Heart right ventricle (tissue), 12 donors: ENCODE data around the gene NFE2L1. TPM values are rescaled to one million over a fixed set of nuclear protein-coding genes. Genes with fewer than 3 reads are reported as not detected.

Experiments used
- microRNA-seq, 2 donors: library from miRNA; unstranded; fragments of <30 nt; microRNA quantifications; one replicate each; pipeline ENCODE4 v1.2.0, GENCODE V29; 2021
- polyA plus RNA-seq, 2 donors: library from polyadenylated mRNA; stranded (reverse); fragments of 200-250 nt; gene quantifications; one replicate each; pipeline ENCODE4 v1.2.3, GENCODE V29; 2013
- total RNA-seq, 10 donors: library from RNA; stranded (reverse); fragmentation: NEBNext Ultra II Directional in 3 of 10; extraction: Animal tissue kit (Norgen Biotek cat#: 25700) in 3 of 10; gene quantifications; one replicate each; pipeline versions ENCODE4 v1.2.1 to v1.2.4, GENCODE V29; 2021 to 2023
- donor health status: ischemic (EF 13 %, LVEDD 7.1; RV severe dilation, severe dysfunction).
- donor health status: healthy with polysubstance abuse.
- donor health status: DM: no; HTN: yes; CAD: no.
- donor health status: DM: no; HTN: no; CAD: no.
- donor health status: ischemic (EF 25% LVEDD 6.9; RV normal size, moderate dysfunction).
- donor health status: ischemic (EF 25% LVEDD 5.7; RV mildly dilated, moderate dysfunction).
- donor health status: healthy.
- donor health status: nonischemic (EF 11% LVEDD 7.7; RV severe dilation, severe dysfunction).
- donor health status: DM: yes; HTN: yes; CAD: no.
- donor health status: PGD.
- donor health status: ischemic (EF 29% LVEDD 5.4; RV normal size, mild dysfunction).
- donor health status: nonischemic (EF 23%, LVEDD 6.1; RV moderate dilation, normal function).

Gene NFE2L1
- total and polyA plus RNA-seq, 12 donors: 108 to 1,033 (median 669) TPM

Small RNA genes within 50 kb of the gene (microRNA-seq; reads per million reads assigned to microRNA genes)
- gene MIR152: 1,903 to 2,077 reads per million in 2 donors

Other genes with a start within 250 kb of the NFE2L1 start
- gene OSBPL7, start 226.6 kb upstream of the NFE2L1 start, total RNA-seq: 1 to 10 TPM; 2.8 to 8.7 (median 5.1) TPM
- gene OSBPL7, start 226.6 kb upstream of the NFE2L1 start, polyA plus RNA-seq: 1 to 10 TPM; 3.1 to 9.6 TPM
- 10 to 100 TPM; 44.8 to 72.3 (median 62.9) TPM for gene MRPL10, start 216.8 kb upstream of the NFE2L1 start, total RNA-seq
- gene MRPL10, start 216.8 kb upstream of the NFE2L1 start, polyA plus RNA-seq: 10 to 100 TPM; 44.2 to 63.6 TPM
- gene LRRC46, start 216.7 kb upstream of the NFE2L1 start, total RNA-seq: under 1 TPM in 7 of 10 donors, not detected in 3; 0.14 to 0.53 (median 0.34) TPM
- gene LRRC46, start 216.7 kb upstream of the NFE2L1 start, polyA plus RNA-seq: under 1 TPM; 0.19 to 0.95 TPM
- 10 to 100 TPM; 25.6 to 38.2 (median 34.5) TPM for gene SCRN2, start 207.1 kb upstream of the NFE2L1 start, total RNA-seq
- 10 to 100 TPM; 20.6 to 82.5 TPM for gene SCRN2, start 207.1 kb upstream of the NFE2L1 start, polyA plus RNA-seq
- under 1 TPM; 0.05 to 0.51 (median 0.20) TPM for gene SP6, start 197.2 kb upstream of the NFE2L1 start, total RNA-seq
- gene SP6, start 197.2 kb upstream of the NFE2L1 start, polyA plus RNA-seq: 1 to 10 TPM in 1 of 2 donors, under 1 TPM in 1; 0.22 to 1.9 TPM
- gene SP2, start 152.1 kb upstream of the NFE2L1 start, total RNA-seq: 10 to 100 TPM; 13.0 to 18.3 (median 15.9) TPM
- gene SP2, start 152.1 kb upstream of the NFE2L1 start, polyA plus RNA-seq: 1 to 10 TPM; 4.3 to 8.0 TPM
- gene PNPO, start 106.8 kb upstream of the NFE2L1 start, total RNA-seq: 10 to 100 TPM; 22.8 to 37.0 (median 31.5) TPM
- gene PNPO, start 106.8 kb upstream of the NFE2L1 start, polyA plus RNA-seq: 10 to 100 TPM in 1 of 2 donors, 1 to 10 TPM in 1; 9.5 to 10.9 TPM
- gene PRR15L, start 90.5 kb upstream of the NFE2L1 start, total RNA-seq: not detected
- gene PRR15L, start 90.5 kb upstream of the NFE2L1 start, polyA plus RNA-seq: not detected
- 10 to 100 TPM; 44.0 to 71.2 (median 62.3) TPM for gene CDK5RAP3, start 77.2 kb upstream of the NFE2L1 start, total RNA-seq
- gene CDK5RAP3, start 77.2 kb upstream of the NFE2L1 start, polyA plus RNA-seq: 100 to 1,000 TPM in 1 of 2 donors, 10 to 100 TPM in 1; 69.9 to 143 TPM
- 10 to 100 TPM; 45.3 to 67.3 (median 60.7) TPM for gene COPZ2, start 10.6 kb upstream of the NFE2L1 start, total RNA-seq
- gene COPZ2, start 10.6 kb upstream of the NFE2L1 start, polyA plus RNA-seq: 10 to 100 TPM; 17.5 to 54.1 TPM
- gene CBX1, start 53.1 kb downstream of the NFE2L1 start, total RNA-seq: 10 to 100 TPM; 30.3 to 40.8 (median 35.9) TPM
- 10 to 100 TPM; 19.8 to 38.8 TPM for gene CBX1, start 53.1 kb downstream of the NFE2L1 start, polyA plus RNA-seq
- gene SNX11, start 59.4 kb downstream of the NFE2L1 start, total RNA-seq: 10 to 100 TPM in 9 of 10 donors, 1 to 10 TPM in 1; 7.2 to 17.0 (median 12.3) TPM
- gene SNX11, start 59.4 kb downstream of the NFE2L1 start, polyA plus RNA-seq: 10 to 100 TPM in 1 of 2 donors, 1 to 10 TPM in 1; 7.1 to 17.1 TPM